ENCODE measurements around the gene BPIFB4. TPM values are rescaled to one million over a fixed set of nuclear protein-coding genes. Genes with fewer than 3 reads are reported as not detected.

Gene BPIFB4
- total and polyA plus RNA-seq, 2 donors (not counting 3 experiments of a cell fraction or from before 2014, with no cell fraction given): not detected

- no peak for DNase-seq (ENCODE audit: low read depth, low spot score)
- Histone ChIP-seq H3K36me3 (ENCODE audit: control insufficient read depth in 2 of 2, extremely low read depth in 1 of 2, insufficient read depth in 2 of 2, low read length in 2 of 2) (no peaks in the 10 kb centered on the region), H3K9ac (replicated peaks; ENCODE audit: extremely low read depth, insufficient read depth, low read length) (no peak overlapping the region), H3K4me3 (replicated peaks in 1 of 3; ENCODE audit: insufficient read depth in 1 of 3, low read depth in 1 of 3, low read length in 3 of 3) (no peak overlapping the region), H3K9me3 (replicated peaks; ENCODE audit: control insufficient read depth, insufficient read depth, low read length) (no peaks in the 10 kb centered on the region), H3K4me2 (ENCODE audit: insufficient read depth, low read length) (no peak overlapping the region), H3K9me1 (replicated peaks; ENCODE audit: control insufficient read depth, extremely low read depth, insufficient read depth, low read length) (no peaks in the 10 kb centered on the region), H3K4me1 (ENCODE audit: control insufficient read depth, extremely low read depth, insufficient read depth, low read length) (no peaks in the 10 kb centered on the region), H2AFZ (ENCODE audit: low read depth, low read length) (no peak overlapping the region), H3K27ac (ENCODE audit: insufficient read depth, low read depth, low read length) (no peak overlapping the region), H3K79me2 (ENCODE audit: control insufficient read depth, insufficient read depth, low read length) (no peaks in the 10 kb centered on the region), H3K27me3 (ENCODE audit: control insufficient read depth in 2 of 2, insufficient read depth in 2 of 2, low read length in 2 of 2) (no peaks in the 10 kb centered on the region), H4K20me1 (replicated peaks; ENCODE audit: control insufficient read depth, extremely low read depth, insufficient read depth, low read length) (no peaks in the 10 kb centered on the region)
- dilution Hi-C loops (cut with MboI; ENCODE audit: extremely low pct_ligation_motif_present, low sequenced_read_pairs): no loop called here
- no peak for FAIRE-seq
- ChIA-PET POLR2A (no interaction called here), CTCF (no interaction called here)
- TF ChIP-seq EZH2 (IDR thresholded peaks at IDR 0.05; ENCODE audit: borderline replicate concordance, low read depth, low read length, severe bottlenecking): no peak
- TF ChIP-seq JUN (IDR thresholded peaks at IDR 0.05; ENCODE audit: borderline replicate concordance, insufficient read depth, insufficient read length, low read depth): no peak
- no peak for TF ChIP-seq MAX (IDR thresholded peaks at IDR 0.05; ENCODE audit: insufficient read depth, insufficient read length)
- no TSS peak for BruUV-seq (replicated peaks)
- intact Hi-C loops (cut with micrococcal nuclease): no loop called here
Observed at GRCh38 chr20:33064572-33065287, 14.7 kb upstream of the BPIFB4 start.

DNA sequence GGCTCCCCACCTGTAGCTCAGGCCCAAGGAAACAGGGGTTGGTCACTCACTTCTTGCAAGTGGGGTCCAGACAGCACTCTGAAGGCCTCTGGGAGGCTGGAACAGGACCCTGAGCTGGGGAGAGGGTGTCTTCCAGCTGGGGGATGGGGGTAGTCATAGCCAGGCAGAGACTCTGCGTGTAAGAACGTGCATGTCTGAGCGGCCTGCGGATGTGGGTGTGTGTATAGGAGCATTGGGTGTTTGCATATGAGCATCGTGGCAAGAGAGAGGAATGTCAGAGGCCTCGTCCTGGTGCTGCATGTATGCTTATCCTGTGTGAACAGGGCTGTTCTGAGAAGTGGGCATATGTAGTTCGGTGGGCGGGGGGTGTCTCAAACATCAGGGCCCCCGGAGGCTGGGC is 13.7 kb upstream of the BPIFB4 start:
- POLR2A ChIA-PET: no interaction called here
- DNase-seq (ENCODE audit: low read depth, low spot score): no peak
- Histone ChIP-seq H3K4me2 (ENCODE audit: insufficient read depth, low read length) (no peak overlapping the region), H3K4me1 (ENCODE audit: control insufficient read depth, extremely low read depth, insufficient read depth, low read length) (no peaks in the 10 kb centered on the region), H3K79me2 (ENCODE audit: control insufficient read depth, insufficient read depth, low read length) (no peaks in the 10 kb centered on the region), H2AFZ (ENCODE audit: low read depth, low read length) (no peak overlapping the region), H3K4me3 (replicated peaks in 1 of 3; ENCODE audit: insufficient read depth in 1 of 3, low read depth in 1 of 3, low read length in 3 of 3) (no peak overlapping the region), H3K27me3 (ENCODE audit: control insufficient read depth in 2 of 2, insufficient read depth in 2 of 2, low read length in 2 of 2) (no peaks in the 10 kb centered on the region), H3K9me1 (replicated peaks; ENCODE audit: control insufficient read depth, extremely low read depth, insufficient read depth, low read length) (no peaks in the 10 kb centered on the region), H4K20me1 (replicated peaks; ENCODE audit: control insufficient read depth, extremely low read depth, insufficient read depth, low read length) (no peaks in the 10 kb centered on the region), H3K27ac (ENCODE audit: insufficient read depth, low read depth, low read length) (no peak overlapping the region), H3K9me3 (replicated peaks; ENCODE audit: control insufficient read depth, insufficient read depth, low read length) (no peaks in the 10 kb centered on the region), H3K9ac (replicated peaks; ENCODE audit: extremely low read depth, insufficient read depth, low read length) (no peak overlapping the region), H3K36me3 (ENCODE audit: control insufficient read depth in 2 of 2, extremely low read depth in 1 of 2, insufficient read depth in 2 of 2, low read length in 2 of 2) (no peaks in the 10 kb centered on the region)
- intact Hi-C loops (cut with micrococcal nuclease) (no loop called here), dilution Hi-C loops (cut with MboI; ENCODE audit: extremely low pct_ligation_motif_present, low sequenced_read_pairs) (no loop called here)
- FAIRE-seq: no peak
- TF ChIP-seq MAX (IDR thresholded peaks at IDR 0.05; ENCODE audit: insufficient read depth, insufficient read length) (no peak), MYC (IDR thresholded peaks at IDR 0.05; ENCODE audit: low read depth, low read length) (no peak)
- no TSS peak for BruUV-seq (replicated peaks)
- CTCF ChIA-PET: no interaction called here
